ENCODE measurements around the gene PEX6.
"Not testable (repeated sequence)": the region's sequence is repeated elsewhere in the genome, so short reads cannot be mapped to it uniquely, and the experiment has no call there.

The PEX6 gene

GRCh38 chr6:42962502-42963178 is 16.3 kb downstream of the PEX6 start:
- H3K4me3 ChIP-seq (ENCODE audit: low read depth, low read length): no peak overlapping the region
- DNase-seq (ENCODE audit: low read depth): no peak
- TF ChIP-seq MYC (IDR thresholded peaks at IDR 0.05; ENCODE audit: low read depth, low read length) (no peak), MAX (IDR thresholded peaks at IDR 0.05; ENCODE audit: low read depth, low read length) (no peak), POLR2A (IDR thresholded peaks at IDR 0.05; ENCODE audit: extremely low read depth, insufficient read length) (no peak)

DNA sequence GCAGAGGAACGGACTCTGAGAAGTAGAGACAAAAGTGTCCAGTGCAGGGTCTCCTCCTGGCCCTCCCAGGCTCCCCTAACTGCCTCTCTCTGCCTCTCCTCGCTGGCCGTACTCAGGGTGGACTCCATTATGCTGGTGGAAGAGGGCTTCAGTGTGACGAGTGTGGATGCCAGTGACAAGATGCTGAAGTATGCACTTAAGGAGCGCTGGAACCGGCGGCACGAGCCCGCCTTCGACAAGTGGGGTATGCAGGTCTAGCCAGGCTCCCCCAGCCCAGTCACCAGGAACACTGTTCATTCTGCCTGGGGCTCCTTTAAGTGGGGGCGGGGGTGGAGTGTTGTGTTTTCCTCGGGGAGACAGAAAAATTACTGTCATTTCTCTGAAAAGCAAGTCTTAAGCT is 16.9 kb downstream of the PEX6 start:
- TF ChIP-seq POLR2A (IDR thresholded peaks at IDR 0.05; ENCODE audit: extremely low read depth, insufficient read length) (no peak), MYC (IDR thresholded peaks at IDR 0.05; ENCODE audit: low read depth, low read length) (no peak), MAX (IDR thresholded peaks at IDR 0.05; ENCODE audit: low read depth, low read length) (no peak)
- TF ChIP-seq, protein P1, sequence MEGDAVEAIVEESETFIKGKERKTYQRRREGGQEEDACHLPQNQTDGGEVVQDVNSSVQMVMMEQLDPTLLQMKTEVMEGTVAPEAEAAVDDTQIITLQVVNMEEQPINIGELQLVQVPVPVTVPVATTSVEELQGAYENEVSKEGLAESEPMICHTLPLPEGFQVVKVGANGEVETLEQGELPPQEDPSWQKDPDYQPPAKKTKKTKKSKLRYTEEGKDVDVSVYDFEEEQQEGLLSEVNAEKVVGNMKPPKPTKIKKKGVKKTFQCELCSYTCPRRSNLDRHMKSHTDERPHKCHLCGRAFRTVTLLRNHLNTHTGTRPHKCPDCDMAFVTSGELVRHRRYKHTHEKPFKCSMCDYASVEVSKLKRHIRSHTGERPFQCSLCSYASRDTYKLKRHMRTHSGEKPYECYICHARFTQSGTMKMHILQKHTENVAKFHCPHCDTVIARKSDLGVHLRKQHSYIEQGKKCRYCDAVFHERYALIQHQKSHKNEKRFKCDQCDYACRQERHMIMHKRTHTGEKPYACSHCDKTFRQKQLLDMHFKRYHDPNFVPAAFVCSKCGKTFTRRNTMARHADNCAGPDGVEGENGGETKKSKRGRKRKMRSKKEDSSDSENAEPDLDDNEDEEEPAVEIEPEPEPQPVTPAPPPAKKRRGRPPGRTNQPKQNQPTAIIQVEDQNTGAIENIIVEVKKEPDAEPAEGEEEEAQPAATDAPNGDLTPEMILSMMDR (IDR thresholded peaks at IDR 0.05; ENCODE audit: low read depth, low read length): no peak
- no peak overlapping the region for H3K4me3 ChIP-seq (ENCODE audit: low read depth, low read length)
- no peak for DNase-seq (ENCODE audit: low read depth)

- no peak overlapping the region for H3K4me3 ChIP-seq (ENCODE audit: low read depth, low read length)
- TF ChIP-seq POLR2A (IDR thresholded peaks at IDR 0.05; ENCODE audit: extremely low read depth, insufficient read length) (no peak), MAX (IDR thresholded peaks at IDR 0.05; ENCODE audit: low read depth, low read length) (no peak), MYC (IDR thresholded peaks at IDR 0.05; ENCODE audit: low read depth, low read length) (no peak)
- TF ChIP-seq, protein P1 (IDR thresholded peaks at IDR 0.05; ENCODE audit: low read depth, low read length): no peak
- no peak for DNase-seq (ENCODE audit: low read depth)
Measured at GRCh38 chr6:42961020-42961470, 17.9 kb downstream of the PEX6 start.

DNA sequence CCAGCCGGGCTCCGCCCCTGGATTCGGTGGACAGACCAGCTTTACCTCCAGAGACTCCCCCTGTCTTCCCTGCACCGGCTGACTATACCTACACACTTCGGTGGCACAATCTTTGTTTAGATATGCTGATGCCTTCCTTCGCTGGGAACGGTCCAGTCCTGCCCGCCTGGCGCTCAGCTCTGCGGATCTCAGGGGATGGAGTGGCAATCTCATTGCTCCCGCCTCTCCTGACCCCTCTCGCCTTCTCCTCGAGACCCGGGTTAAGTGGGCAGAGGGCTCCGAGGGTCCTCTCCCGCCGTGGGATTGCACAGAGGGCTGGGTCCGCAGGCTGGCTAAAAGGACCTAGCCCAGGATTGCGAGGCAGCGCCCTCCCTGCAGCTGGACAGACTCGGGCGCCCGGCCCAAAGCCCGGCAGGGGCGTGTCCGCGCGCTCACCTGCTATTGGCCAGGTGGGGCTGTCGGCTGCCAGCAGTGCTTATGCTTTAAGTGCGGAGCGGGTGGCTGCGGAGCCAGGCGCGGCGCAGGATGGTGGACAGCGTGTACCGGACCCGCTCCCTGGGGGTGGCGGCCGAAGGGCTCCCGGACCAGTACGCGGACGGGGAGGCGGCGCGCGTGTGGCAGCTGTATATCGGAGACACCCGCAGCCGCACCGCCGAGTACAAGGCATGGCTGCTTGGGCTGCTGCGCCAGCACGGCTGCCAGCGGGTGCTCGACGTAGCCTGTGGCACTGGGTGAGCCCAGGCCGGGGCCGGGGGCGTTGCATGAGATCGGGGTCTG is 18.6 kb downstream of the PEX6 start, which contains the start of gene GNMT:
TSS of gene GNMT (plus strand) at position 512 of the 777 bp plus-strand sequence. CDS start at position 526, 14 bp downstream.
- TF ChIP-seq, protein P1 (IDR thresholded peaks at IDR 0.05; ENCODE audit: low read depth, low read length): no peak
- TF ChIP-seq MYC (IDR thresholded peaks at IDR 0.05; ENCODE audit: low read depth, low read length) (no peak), MAX (IDR thresholded peaks at IDR 0.05; ENCODE audit: low read depth, low read length) (no peak), POLR2A (IDR thresholded peaks at IDR 0.05; ENCODE audit: extremely low read depth, insufficient read length) (no peak)
- H3K4me3 ChIP-seq (ENCODE audit: low read depth, low read length): no peak within 1 kb of the TSS
- DNase-seq (ENCODE audit: low read depth): no peak

GRCh38 chr6:42959917-42960242 is 19.1 kb downstream of the PEX6 start:
- no peak overlapping the region for H3K4me3 ChIP-seq (ENCODE audit: low read depth, low read length)
- TF ChIP-seq MYC (IDR thresholded peaks at IDR 0.05; ENCODE audit: low read depth, low read length) (no peak), POLR2A (IDR thresholded peaks at IDR 0.05; ENCODE audit: extremely low read depth, insufficient read length) (no peak), MAX (IDR thresholded peaks at IDR 0.05; ENCODE audit: low read depth, low read length) (no peak)
- TF ChIP-seq, protein P1 (IDR thresholded peaks at IDR 0.05; ENCODE audit: low read depth, low read length): no peak
- DNase-seq (ENCODE audit: low read depth): no peak

DNA sequence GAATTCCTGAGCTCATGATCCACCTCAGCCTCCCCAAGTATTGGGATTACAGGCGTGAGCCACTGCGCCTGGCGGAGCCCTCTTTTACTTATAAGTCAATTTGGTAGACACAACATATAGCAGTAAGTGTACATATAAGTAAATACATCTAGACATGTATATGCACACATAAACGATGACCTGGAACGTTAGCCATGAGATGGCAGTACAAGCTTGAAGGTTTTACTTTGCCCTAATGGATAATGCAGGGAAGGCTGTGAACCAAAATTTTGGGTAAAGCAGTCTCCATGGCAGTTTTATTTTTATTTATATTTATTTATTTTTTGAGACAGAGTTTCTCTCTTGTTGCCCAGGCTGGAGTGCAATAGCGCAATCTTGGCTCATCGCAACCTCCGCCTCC is 20.9 kb downstream of the PEX6 start:
- TF ChIP-seq, protein P1 (IDR thresholded peaks at IDR 0.05; ENCODE audit: low read depth, low read length): no peak
- H3K4me3 ChIP-seq (ENCODE audit: low read depth, low read length): no peak overlapping the region
- DNase-seq (ENCODE audit: low read depth): no peak

- DNase-seq (ENCODE audit: low read depth); H3K4me3 ChIP-seq (ENCODE audit: low read depth, low read length): not testable (repeated sequence)
Measured at GRCh38 chr6:42954405-42954804, 24.6 kb downstream of the PEX6 start.

All from NB4 (cell line).